IMR-90 (cell line): ENCODE data around the gene PPP1R13B. TPM values are rescaled to one million over a fixed set of nuclear protein-coding genes. Genes with fewer than 3 reads are reported as not detected.

Source experiments
- ATAC-seq: fragments of 200-7000 bp; cut with Tn5 transposase; 2 replicates; pipeline ENCODE4 v1.9.1; 2020; ENCODE audit warnings: low read depth, mild to moderate bottlenecking, moderate library complexity
- BruUV-seq: library from RNA; stranded (reverse); fragments of 400-500 nt; replicated peaks from 2 replicates; lab custom pipeline; 2021; lab: Mats Ljungman, UMichigan
- CTCF ChIA-PET: fragments of 300-600 bp; formaldehyde crosslinking; extraction: SDS; loops from one replicate; lab custom pipeline; 2021; ENCODE audit warnings: antibody characterized with exemption; lab: Yijun Ruan, JAX
- POLR2A ChIA-PET: fragments of 300-600 bp; sonication (Branson Sonifier 250); formaldehyde crosslinking; loops from one replicate; lab custom pipeline; 2022; ENCODE audit warnings: antibody characterized with exemption; ENCODE audit not compliant: unreplicated experiment; lab: Charles Lee
- DNase-seq: peaks from one replicate; pipeline ENCODE4 v3.0.0; 2013
- H2AFZ ChIP-seq: replicated peaks from 2 replicates; pipeline ENCODE3; 2013; ENCODE audit warnings: low read length, mild to moderate bottlenecking; ENCODE audit not compliant: poor library complexity
- H2AK5ac ChIP-seq: 2 replicates; pipeline ENCODE4 v1.6.1; 2013; ENCODE audit warnings: low read depth, low read length, inconsistent platforms
- H2AK9ac ChIP-seq: replicated peaks from 2 replicates; pipeline ENCODE3; 2013; ENCODE audit warnings: mild to moderate bottlenecking, low read depth, low read length, moderate library complexity; ENCODE audit not compliant: poor library complexity
- H2BK120ac ChIP-seq: 2 replicates; pipeline ENCODE4 v1.6.1; 2013; ENCODE audit warnings: low read depth, low read length, inconsistent platforms
- H2BK15ac ChIP-seq: 3 replicates; pipeline ENCODE4 v1.6.1; 2013; ENCODE audit warnings: low read depth, low read length, inconsistent platforms
- H2BK20ac ChIP-seq: 2 replicates; pipeline ENCODE4 v1.6.1; 2013; ENCODE audit warnings: low read depth, mild to moderate bottlenecking, inconsistent platforms, low read length, moderate library complexity
- H2BK5ac ChIP-seq: 2 replicates; pipeline ENCODE4 v1.6.1; 2013; ENCODE audit warnings: mild to moderate bottlenecking, low read depth, low read length, inconsistent platforms; ENCODE audit not compliant: poor library complexity, severe bottlenecking
- H3K14ac ChIP-seq: replicated peaks from 2 replicates; pipeline ENCODE4 v1.6.1; 2013; ENCODE audit warnings: low read depth, low read length, inconsistent platforms
- H3K18ac ChIP-seq: 2 replicates; pipeline ENCODE4 v1.6.1; 2013; ENCODE audit warnings: low read depth, low read length, control low read depth
- H3K23ac ChIP-seq: 2 replicates; pipeline ENCODE4 v1.6.1; 2013; ENCODE audit warnings: low read depth, low read length, inconsistent platforms
- H3K27ac ChIP-seq: 2 replicates; pipeline ENCODE4 v1.5.1; 2013; ENCODE audit warnings: mild to moderate bottlenecking, control low read depth, low read length; ENCODE audit not compliant: insufficient read depth
- H3K27me3 ChIP-seq: 2 replicates; pipeline ENCODE4 v1.6.1; 2013; ENCODE audit warnings: low read length; ENCODE audit not compliant: control insufficient read depth, insufficient read depth
- H3K36me3 ChIP-seq: 2 replicates; pipeline ENCODE4 v1.6.1; 2013; ENCODE audit warnings: low read length, mixed read lengths; ENCODE audit not compliant: control insufficient read depth, insufficient read depth
- H3K4ac ChIP-seq: 2 replicates; pipeline ENCODE4 v1.6.1; 2013; ENCODE audit warnings: low read depth, low read length, inconsistent platforms
- H3K4me1 ChIP-seq: 2 replicates; pipeline ENCODE4 v1.6.1; 2013; ENCODE audit warnings: low read length, mixed read lengths; ENCODE audit not compliant: control insufficient read depth, insufficient read depth
- H3K4me2 ChIP-seq: 2 replicates; pipeline ENCODE4 v1.6.1; 2013; ENCODE audit warnings: low read depth, mild to moderate bottlenecking, control low read depth, low read length, moderate library complexity
- H3K4me3 ChIP-seq: 2 replicates; pipeline ENCODE4 v1.5.1; 2013; ENCODE audit warnings: low read depth, mild to moderate bottlenecking, control low read depth, low read length, moderate library complexity; ENCODE audit not compliant: insufficient read depth
- H3K56ac ChIP-seq: 2 replicates; pipeline ENCODE4 v1.6.1; 2013; ENCODE audit warnings: low read length, inconsistent platforms; ENCODE audit not compliant: insufficient read depth; ENCODE audit errors: extremely low read depth
- H3K79me1 ChIP-seq, 2 experiments: 2 replicates each; pipeline ENCODE4 v1.6.1; 2013; ENCODE audit warnings: low read length in 2 of 2, inconsistent platforms in 1 of 2, low read depth in 1 of 2
- H3K9ac ChIP-seq: 2 replicates; pipeline ENCODE4 v1.6.1; 2013; ENCODE audit warnings: low read depth, low read length, control low read depth
- H3K9me1 ChIP-seq: 2 replicates; pipeline ENCODE4 v1.6.1; 2013; ENCODE audit warnings: low read length, inconsistent platforms; ENCODE audit not compliant: insufficient read depth
- H3K9me3 ChIP-seq: 2 replicates; pipeline ENCODE4 v1.6.1; 2013; ENCODE audit warnings: low read length; ENCODE audit not compliant: control insufficient read depth, insufficient read depth
- H4K20me1 ChIP-seq: 2 replicates; pipeline ENCODE4 v1.6.1; 2013; ENCODE audit warnings: low read length, inconsistent platforms; ENCODE audit not compliant: insufficient read depth
- H4K5ac ChIP-seq: 2 replicates; pipeline ENCODE4 v1.6.1; 2013; ENCODE audit warnings: mild to moderate bottlenecking, low read depth, low read length, control low read depth
- H4K8ac ChIP-seq, 2 experiments: 2 replicates each; pipeline ENCODE4 v1.6.1; 2013; ENCODE audit warnings: low read depth in 2 of 2, low read length in 2 of 2, control low read depth in 1 of 2, inconsistent platforms in 1 of 2
- H4K91ac ChIP-seq: 2 replicates; pipeline ENCODE4 v1.6.1; 2013; ENCODE audit warnings: low read depth, low read length, inconsistent platforms; ENCODE audit not compliant: insufficient read depth
- ELK1 ChIP-seq: fragments of 150-350 bp; IDR thresholded peaks from 2 replicates; pipeline ENCODE4 v1.6.1; 2016; ENCODE audit warnings: low read depth, mild to moderate bottlenecking, low read length, moderate library complexity, borderline replicate concordance
- FOS ChIP-seq: fragments of 150-350 bp; IDR thresholded peaks from 2 replicates; pipeline ENCODE4 v1.6.1; 2016; ENCODE audit warnings: low read depth, low read length
- NFE2L2 ChIP-seq: fragments of 150-350 bp; IDR thresholded peaks from 2 replicates; pipeline ENCODE4 v1.6.1; 2016; ENCODE audit warnings: low read depth, mild to moderate bottlenecking, low read length
- RCOR1 ChIP-seq: IDR thresholded peaks from 2 replicates; pipeline ENCODE4 v1.6.1; 2012; ENCODE audit warnings: mild to moderate bottlenecking, low read length, improper control_type of control experiment; ENCODE audit not compliant: insufficient replicate concordance
- USF2 ChIP-seq: fragments of 150-350 bp; IDR thresholded peaks from 2 replicates; pipeline ENCODE4 v1.6.1; 2017; ENCODE audit warnings: mild to moderate bottlenecking, antibody characterized with exemption, low read length, low read depth
- WGBS, 2 experiments: methylation state at CpG; one replicate each; pipeline versions ENCODE4 v1.1.5 to v1.1.7; 2013; ENCODE audit warnings: missing lambda C conversion rate in 2 of 2; ENCODE audit not compliant: insufficient read length in 1 of 2; ENCODE audit errors: extremely low coverage in 2 of 2; 5-methylcytosine and 5-hydroxymethylcytosine counted together
- dilution Hi-C: fragments of 300-500 bp; cut with HindIII; formaldehyde crosslinking; loops from one replicate; pipeline ENCODE4 v1.14.3; 2018; ENCODE audit warnings: low sequenced_read_pairs; ENCODE audit not compliant: unreplicated experiment
- in situ Hi-C: fragments of 300-500 bp; cut with MboI; formaldehyde crosslinking; loops from 3 replicates; pipeline ENCODE4 v1.14.3; 2019; ENCODE audit warnings: low sequenced_read_pairs, inconsistent platforms, mixed read lengths
- intact Hi-C: fragments of 100-400 bp; cut with micrococcal nuclease; formaldehyde crosslinking; loops from 2 replicates; pipeline ENCODE4 v1.10.0; 2022
- polyA plus RNA-seq, 3 experiments: library from polyadenylated mRNA; depleted of rRNA; stranded (reverse); fragments of >200 nt; gene quantifications; 2 replicates each; pipeline ENCODE4 v1.2.3, GENCODE V29; 2012; ENCODE audit warnings: low replicate concordance in 1 of 3
- total RNA-seq: library from RNA; depleted of rRNA; stranded (reverse); fragments of >200 nt; gene quantifications from 2 replicates; pipeline ENCODE4 v1.2.3, GENCODE V29; 2012

PPP1R13B gene
- total and polyA plus RNA-seq, 2 of the 4 experiments (the other 2 are of a cell fraction), result 1.6 to 2.8 TPM

DNA sequence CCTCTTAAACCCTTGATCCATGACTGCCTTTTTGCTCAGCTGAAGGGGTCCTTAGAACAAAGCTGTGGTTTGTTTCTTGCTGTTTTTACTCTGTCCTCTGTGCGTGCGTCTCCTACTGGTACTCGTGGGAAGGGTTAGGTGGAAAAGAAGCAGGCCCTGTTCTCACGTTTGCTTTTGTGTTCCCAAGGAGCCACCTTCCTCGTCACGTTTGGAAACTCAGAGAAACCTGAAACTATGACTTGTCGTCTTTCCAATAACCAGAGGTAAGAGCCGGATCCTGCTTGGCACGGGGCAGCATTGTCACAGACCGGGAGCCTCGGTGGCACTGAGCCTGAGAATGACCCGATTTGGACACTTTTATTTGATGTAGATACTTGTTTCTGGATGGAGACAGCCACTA lies 118.7 kb downstream of the PPP1R13B start:
- no peak overlapping the region for H3K23ac ChIP-seq
- peaks cover 11 to 22% of the 10 kb centered on the region in 2 experiments for H3K79me1 ChIP-seq
- no peak overlapping the region for H2BK20ac ChIP-seq
- H4K5ac ChIP-seq, result no peak overlapping the region
- no peak overlapping the region for H2BK120ac ChIP-seq
- 88% methylated on average over 9 of the region's 12 CpGs; no CpG with 5 or more reads in 1 of the 2 experiments for WGBS, 2 experiments
- H3K4me2 ChIP-seq, result no peak overlapping the region
- DNase-seq, result no peak
- intact Hi-C loops, result no loop called here
- TF ChIP-seq RCOR1, result no peak
- no peak for TF ChIP-seq USF2
- no peak for TF ChIP-seq ELK1
- no peak for TF ChIP-seq FOS
- no peak for TF ChIP-seq NFE2L2
- H2BK5ac ChIP-seq, result no peak overlapping the region
- no peak overlapping the region for H3K14ac ChIP-seq
- no peaks in the 10 kb centered on the region for H3K9me1 ChIP-seq
- no peak overlapping the region for H4K8ac ChIP-seq
- CTCF ChIA-PET, result no interaction called here
- no peak overlapping the region for H3K9ac ChIP-seq
- no peaks in the 10 kb centered on the region for H3K27me3 ChIP-seq
- no peak overlapping the region for H2BK15ac ChIP-seq
- dilution Hi-C loops, result no loop called here
- ATAC-seq, result no peak
- no peaks in the 10 kb centered on the region for H3K9me3 ChIP-seq
- no peak overlapping the region for H2AK5ac ChIP-seq
- no peaks in the 10 kb centered on the region for H3K4me1 ChIP-seq
- H4K20me1 ChIP-seq, result peaks cover 34% of the 10 kb centered on the region
- no peak overlapping the region for H3K27ac ChIP-seq
- POLR2A ChIA-PET, result interaction anchor here (0.6 kb wide), 1 partner anchor 9 kb away, joined by 11 read pairs; no protein-coding TSS in a partner anchor
- no peak overlapping the region for H3K56ac ChIP-seq
- H2AFZ ChIP-seq, result no peak overlapping the region
- H3K36me3 ChIP-seq, result peaks cover 49% of the 10 kb centered on the region
- no TSS peak for BruUV-seq
- no peak overlapping the region for H3K4ac ChIP-seq
- no peak overlapping the region for H3K4me3 ChIP-seq
- no peak overlapping the region for H3K18ac ChIP-seq
- in situ Hi-C loops, result no loop called here
- no peak overlapping the region for H4K91ac ChIP-seq
- H2AK9ac ChIP-seq, result no peak overlapping the region
